Panc1 (cell line): ENCODE data around the gene CHRM4. TPM values are rescaled to one million over a fixed set of nuclear protein-coding genes. Genes with fewer than 3 reads are reported as not detected.

Experiments
- ATAC-seq: fragments of 200-7000 bp; cut with Tn5 transposase; 2 replicates; pipeline ENCODE4 v1.9.1; 2020; ENCODE audit warnings: mild to moderate bottlenecking, moderate library complexity
- BruUV-seq: library from RNA; stranded (reverse); fragments of 400-500 nt; replicated peaks from 2 replicates; lab custom pipeline; 2021; lab: Mats Ljungman, UMichigan
- CTCF ChIA-PET: fragments of 300-600 bp; sonication (Branson Sonifier 250); formaldehyde crosslinking; loops from one replicate; lab custom pipeline; 2022; ENCODE audit warnings: antibody characterized with exemption; lab: Charles Lee
- POLR2A ChIA-PET: fragments of 300-600 bp; sonication (Branson Sonifier 250); formaldehyde crosslinking; loops from one replicate; lab custom pipeline; 2022; ENCODE audit warnings: antibody characterized with exemption; lab: Charles Lee
- DNase-seq: peaks from one replicate; pipeline ENCODE4 v3.0.0-alpha.2; 2010; ENCODE audit warnings: low read depth, low spot score
- H3K27ac ChIP-seq: 2 replicates; pipeline ENCODE4 v1.5.1; 2011; ENCODE audit warnings: mild to moderate bottlenecking, low read length, inconsistent platforms
- H3K27me3 ChIP-seq: fragments of 200-500 bp; sonication (Bioruptor generic); 2 replicates; pipeline ENCODE4 v1.6.0; 2014; ENCODE audit warnings: low read length, inconsistent platforms; ENCODE audit not compliant: control insufficient read depth, insufficient read depth
- H3K36me3 ChIP-seq: fragments of 200-500 bp; sonication (Bioruptor generic); 2 replicates; pipeline ENCODE4 v1.5.1; 2014; ENCODE audit warnings: inconsistent platforms, mild to moderate bottlenecking, low read length, moderate library complexity; ENCODE audit not compliant: control insufficient read depth, insufficient read depth
- H3K4me1 ChIP-seq: 2 replicates; pipeline ENCODE4 v1.5.1; 2011; ENCODE audit warnings: inconsistent platforms, mild to moderate bottlenecking, low read length, moderate library complexity; ENCODE audit not compliant: control insufficient read depth, insufficient read depth
- H3K4me3 ChIP-seq, 2 experiments: 2 replicates each; pipeline ENCODE4 v1.5.1; 2011 to 2012; ENCODE audit warnings: low read depth in 2 of 2, low read length in 2 of 2, mild to moderate bottlenecking in 2 of 2, inconsistent platforms in 1 of 2, moderate library complexity in 1 of 2
- H3K9me3 ChIP-seq: fragments of 200-500 bp; sonication (Bioruptor generic); 2 replicates; pipeline ENCODE4 v1.5.1; 2014; ENCODE audit warnings: low read depth, mild to moderate bottlenecking, inconsistent platforms, low read length, moderate library complexity; ENCODE audit not compliant: control insufficient read depth, insufficient read depth
- POLR2AphosphoS5 ChIP-seq: IDR thresholded peaks from 2 replicates; pipeline ENCODE4 v1.6.1; 2012; ENCODE audit warnings: mild to moderate bottlenecking, low read depth, low read length, moderate library complexity
- SIN3A ChIP-seq: IDR thresholded peaks from 2 replicates; pipeline ENCODE4 v1.6.1; 2012; ENCODE audit warnings: low read depth, mild to moderate bottlenecking, low read length, moderate library complexity, borderline replicate concordance; ENCODE audit not compliant: insufficient read depth
- TCF7L2 ChIP-seq: IDR thresholded peaks from 2 replicates; pipeline ENCODE4 v1.6.1; 2011; ENCODE audit warnings: mild to moderate bottlenecking, low read depth, low read length, inconsistent platforms
- in situ Hi-C: cut with HindIII; loops from 2 replicates; pipeline ENCODE4 v1.10.0; 2016; ENCODE audit warnings: low sequenced_read_pairs, low pct_unique_long_range_greater_than_20kb
- intact Hi-C: fragments of 100-400 bp; cut with micrococcal nuclease; formaldehyde crosslinking; loops from one replicate; pipeline ENCODE4 v1.10.0; 2022; ENCODE audit not compliant: unreplicated experiment
- total RNA-seq: library from RNA; stranded (reverse); gene quantifications from one replicate; pipeline ENCODE4 v1.2.1, GENCODE V29; 2021; ENCODE audit not compliant: unreplicated experiment
- TF ChIP-seq, protein P1 (sequence below), 2 experiments: IDR thresholded peaks; 2 replicates each; pipeline ENCODE4 v1.6.1; 2011 to 2012; ENCODE audit warnings: low read depth in 2 of 2, control low read depth in 1 of 2, low read length in 1 of 2, mild to moderate bottlenecking in 1 of 2, moderate library complexity in 1 of 2; ENCODE audit not compliant: insufficient read depth in 1 of 2
- TF ChIP-seq, protein P2 (sequence below): fragments of 450-650 bp; IDR thresholded peaks from 2 replicates; pipeline ENCODE4 v1.5.1; 2017; ENCODE audit warnings: mild to moderate bottlenecking

The CHRM4 gene
- total RNA-seq, 1 experiment from 2014 or later: 3.1 TPM

DNA sequence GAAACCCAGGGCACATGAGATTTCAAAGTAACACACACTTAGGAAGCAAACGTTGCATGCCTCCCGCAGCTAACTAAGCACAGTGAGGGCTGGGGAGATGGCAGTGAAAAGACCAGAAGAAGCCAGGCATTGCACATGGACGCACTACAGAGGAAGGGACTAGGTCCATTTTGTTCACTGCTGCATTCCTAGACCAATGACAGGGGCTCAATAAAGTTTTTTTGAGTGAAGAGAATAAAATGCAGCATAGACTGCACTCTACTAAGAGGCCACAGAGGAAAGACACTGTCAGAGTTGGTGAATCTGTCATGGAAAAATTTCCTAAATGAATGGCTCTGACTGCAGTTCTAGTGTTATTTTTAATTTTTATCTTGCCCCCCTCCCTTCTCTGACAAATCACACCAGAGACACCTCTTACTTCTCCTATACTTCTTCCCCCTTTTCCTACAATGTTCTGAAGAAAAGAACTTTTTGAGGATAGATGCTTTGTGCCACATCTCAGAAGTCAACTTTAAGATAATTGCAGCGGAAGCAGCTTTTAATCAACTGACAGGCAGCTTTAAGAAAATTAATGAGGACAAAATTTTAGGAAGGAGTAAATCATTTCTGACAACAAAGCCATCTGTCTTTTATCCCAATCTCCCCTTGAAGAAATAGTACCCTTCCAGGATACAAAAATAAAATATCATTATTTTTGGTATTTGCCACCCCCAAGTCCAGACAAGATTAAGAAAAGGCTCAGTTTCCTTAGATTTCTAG lies 34.8 kb upstream of the CHRM4 start:
- Histone ChIP-seq H3K27ac (no peak overlapping the region), H3K4me1 (no peaks in the 10 kb centered on the region), H3K4me3 (no peak overlapping the region), H3K36me3 (0 out of 2 replicates have a peak, but pooled peaks cover 4% of the 10 kb centered on the region), H3K9me3 (no peaks in the 10 kb centered on the region), H3K27me3 (no peaks in the 10 kb centered on the region)
- no TSS peak for BruUV-seq
- in situ Hi-C loops (no loop called here), intact Hi-C loops (no loop called here)
- ChIA-PET POLR2A (no interaction called here), CTCF (no interaction called here)
- TF ChIP-seq, protein P1, sequence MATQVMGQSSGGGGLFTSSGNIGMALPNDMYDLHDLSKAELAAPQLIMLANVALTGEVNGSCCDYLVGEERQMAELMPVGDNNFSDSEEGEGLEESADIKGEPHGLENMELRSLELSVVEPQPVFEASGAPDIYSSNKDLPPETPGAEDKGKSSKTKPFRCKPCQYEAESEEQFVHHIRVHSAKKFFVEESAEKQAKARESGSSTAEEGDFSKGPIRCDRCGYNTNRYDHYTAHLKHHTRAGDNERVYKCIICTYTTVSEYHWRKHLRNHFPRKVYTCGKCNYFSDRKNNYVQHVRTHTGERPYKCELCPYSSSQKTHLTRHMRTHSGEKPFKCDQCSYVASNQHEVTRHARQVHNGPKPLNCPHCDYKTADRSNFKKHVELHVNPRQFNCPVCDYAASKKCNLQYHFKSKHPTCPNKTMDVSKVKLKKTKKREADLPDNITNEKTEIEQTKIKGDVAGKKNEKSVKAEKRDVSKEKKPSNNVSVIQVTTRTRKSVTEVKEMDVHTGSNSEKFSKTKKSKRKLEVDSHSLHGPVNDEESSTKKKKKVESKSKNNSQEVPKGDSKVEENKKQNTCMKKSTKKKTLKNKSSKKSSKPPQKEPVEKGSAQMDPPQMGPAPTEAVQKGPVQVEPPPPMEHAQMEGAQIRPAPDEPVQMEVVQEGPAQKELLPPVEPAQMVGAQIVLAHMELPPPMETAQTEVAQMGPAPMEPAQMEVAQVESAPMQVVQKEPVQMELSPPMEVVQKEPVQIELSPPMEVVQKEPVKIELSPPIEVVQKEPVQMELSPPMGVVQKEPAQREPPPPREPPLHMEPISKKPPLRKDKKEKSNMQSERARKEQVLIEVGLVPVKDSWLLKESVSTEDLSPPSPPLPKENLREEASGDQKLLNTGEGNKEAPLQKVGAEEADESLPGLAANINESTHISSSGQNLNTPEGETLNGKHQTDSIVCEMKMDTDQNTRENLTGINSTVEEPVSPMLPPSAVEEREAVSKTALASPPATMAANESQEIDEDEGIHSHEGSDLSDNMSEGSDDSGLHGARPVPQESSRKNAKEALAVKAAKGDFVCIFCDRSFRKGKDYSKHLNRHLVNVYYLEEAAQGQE (IDR thresholded peaks at IDR 0.05; ENCODE audit: insufficient read depth in 1 of 2, low read depth in 2 of 2, low read length in 1 of 2): no peak
- TF ChIP-seq POLR2AphosphoS5 (no peak), SIN3A (no peak), TCF7L2 (no peak)
- TF ChIP-seq, protein P2, sequence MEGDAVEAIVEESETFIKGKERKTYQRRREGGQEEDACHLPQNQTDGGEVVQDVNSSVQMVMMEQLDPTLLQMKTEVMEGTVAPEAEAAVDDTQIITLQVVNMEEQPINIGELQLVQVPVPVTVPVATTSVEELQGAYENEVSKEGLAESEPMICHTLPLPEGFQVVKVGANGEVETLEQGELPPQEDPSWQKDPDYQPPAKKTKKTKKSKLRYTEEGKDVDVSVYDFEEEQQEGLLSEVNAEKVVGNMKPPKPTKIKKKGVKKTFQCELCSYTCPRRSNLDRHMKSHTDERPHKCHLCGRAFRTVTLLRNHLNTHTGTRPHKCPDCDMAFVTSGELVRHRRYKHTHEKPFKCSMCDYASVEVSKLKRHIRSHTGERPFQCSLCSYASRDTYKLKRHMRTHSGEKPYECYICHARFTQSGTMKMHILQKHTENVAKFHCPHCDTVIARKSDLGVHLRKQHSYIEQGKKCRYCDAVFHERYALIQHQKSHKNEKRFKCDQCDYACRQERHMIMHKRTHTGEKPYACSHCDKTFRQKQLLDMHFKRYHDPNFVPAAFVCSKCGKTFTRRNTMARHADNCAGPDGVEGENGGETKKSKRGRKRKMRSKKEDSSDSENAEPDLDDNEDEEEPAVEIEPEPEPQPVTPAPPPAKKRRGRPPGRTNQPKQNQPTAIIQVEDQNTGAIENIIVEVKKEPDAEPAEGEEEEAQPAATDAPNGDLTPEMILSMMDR: no peak
- DNase-seq: no peak
- no peak for ATAC-seq

DNA sequence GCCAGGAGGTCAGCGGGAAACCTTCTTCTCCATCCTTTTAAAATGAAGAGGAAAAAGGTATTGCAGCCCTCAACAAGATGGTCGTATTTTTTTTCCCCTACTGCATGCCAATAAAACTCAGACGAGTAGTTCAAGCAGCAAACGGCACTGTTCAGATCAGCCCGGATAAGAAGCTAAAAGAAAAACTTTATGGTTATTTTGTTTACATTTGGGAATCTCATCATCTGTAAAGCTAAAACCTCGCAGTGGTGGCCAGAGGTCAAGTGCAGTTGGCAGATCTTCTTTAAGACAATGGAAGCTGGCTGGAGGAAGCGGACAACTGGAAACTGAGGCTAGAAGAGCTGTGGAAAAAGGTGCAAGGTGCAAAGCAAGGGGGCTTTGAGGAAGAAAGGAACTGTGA lies 31.0 kb upstream of the CHRM4 start:
- Histone ChIP-seq H3K27ac (no peak overlapping the region), H3K27me3 (no peaks in the 10 kb centered on the region), H3K9me3 (no peaks in the 10 kb centered on the region), H3K36me3 (peaks cover 9% of the 10 kb centered on the region), H3K4me3 (no peak overlapping the region), H3K4me1 (no peaks in the 10 kb centered on the region)
- in situ Hi-C loops: no loop called here
- CTCF ChIA-PET: no interaction called here
- BruUV-seq: no TSS peak
- ATAC-seq: no peak
- intact Hi-C loops: no loop called here
- no peak for DNase-seq
- POLR2A ChIA-PET: no interaction called here
- TF ChIP-seq TCF7L2 (no peak), POLR2AphosphoS5 (no peak), SIN3A (no peak)
- TF ChIP-seq, protein P1 (IDR thresholded peaks at IDR 0.05; ENCODE audit: insufficient read depth in 1 of 2, low read depth in 2 of 2, low read length in 1 of 2): no peak
- TF ChIP-seq, protein P2: no peak
